GM18519 (cell line): Measurements from ENCODE around the gene S100A3.
"Not testable (repeated sequence)": the region's sequence is repeated elsewhere in the genome, so short reads cannot be mapped to it uniquely, and the experiment has no call there.

ENCODE experiments used
- ATAC-seq: cut with Tn5 transposase; IDR thresholded peaks from one replicate; pipeline ENCODE4 v1.9.1; 2021; ENCODE audit warnings: mild to moderate bottlenecking, moderate library complexity; ENCODE audit not compliant: unreplicated experiment, low FRiP score

The S100A3 gene

DNA sequence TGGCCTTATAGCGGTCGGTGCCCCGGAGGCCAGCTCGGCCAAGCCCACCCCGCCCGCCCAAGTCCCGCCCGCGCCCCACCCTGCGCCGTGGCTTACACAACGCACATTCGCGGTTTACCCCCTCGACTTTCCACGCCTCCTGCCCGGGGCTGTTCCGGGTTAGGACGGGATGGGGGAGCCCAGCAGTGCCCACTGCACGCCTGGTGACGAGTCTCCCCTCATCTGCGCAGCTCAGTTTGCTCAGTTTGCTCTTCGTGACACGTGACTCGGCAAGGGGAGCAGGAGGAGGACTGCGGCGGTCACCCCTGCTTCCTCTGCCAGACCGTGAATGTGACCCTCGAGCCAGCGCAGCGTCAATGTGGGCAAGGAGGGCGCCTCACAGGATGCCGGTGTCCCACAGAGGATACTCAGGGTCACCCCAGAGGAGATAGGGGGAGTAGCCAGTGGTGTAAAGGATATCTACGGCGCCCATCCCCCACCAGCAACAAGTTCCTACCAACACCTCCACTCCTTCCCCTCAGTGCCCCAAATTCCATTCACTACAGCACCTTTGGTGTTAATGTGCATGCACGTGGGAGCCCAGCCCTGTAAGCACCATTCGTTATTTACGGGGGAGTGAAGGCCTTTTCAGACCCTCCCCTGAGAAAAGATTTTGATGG lies 12.9 kb downstream of the S100A3 start:
- no peak for ATAC-seq

DNA sequence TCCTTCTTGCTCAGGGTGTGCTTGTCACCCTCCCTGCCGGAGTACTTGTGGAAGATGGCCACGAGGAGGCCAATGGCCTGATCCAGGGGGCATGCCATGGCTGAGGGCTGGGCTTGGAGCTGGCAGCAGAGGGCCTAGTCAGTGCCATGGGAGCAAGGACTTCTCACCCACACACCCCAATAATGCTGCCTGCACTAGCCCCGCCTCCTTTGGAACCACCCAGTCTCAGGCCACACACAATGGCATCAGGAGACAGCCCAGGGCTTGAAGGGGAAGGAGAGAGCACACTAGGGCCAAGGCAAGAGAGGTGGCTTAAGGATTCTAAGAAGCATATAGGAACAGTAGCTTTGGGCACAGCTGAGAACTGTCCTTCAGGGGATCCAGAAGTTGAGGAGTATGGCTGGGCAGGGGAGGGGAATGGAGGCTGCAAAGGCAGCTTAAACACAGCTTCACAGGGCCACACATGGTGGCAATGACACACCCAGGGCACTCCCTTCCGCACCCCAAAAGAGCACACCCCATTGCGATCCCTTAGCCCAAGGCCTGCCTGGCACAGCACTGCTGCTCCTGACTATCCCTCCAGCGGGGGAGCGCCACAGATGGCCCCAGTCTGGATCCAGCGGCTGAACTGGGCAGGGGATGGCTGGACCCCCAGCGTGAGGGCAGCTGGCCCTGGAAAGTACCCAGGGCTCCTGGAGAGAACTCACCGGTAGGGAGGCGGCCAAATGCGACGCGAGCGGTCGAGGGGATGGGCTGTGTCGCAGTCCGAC lies 13.6 kb downstream of the S100A3 start, which contains the start of gene S100A6:
Gene S100A6 (minus strand): TSS at position 750 of the 770 bp plus-strand sequence. CDS start 652 bp downstream, at position 98.
- ATAC-seq = no peak

DNA sequence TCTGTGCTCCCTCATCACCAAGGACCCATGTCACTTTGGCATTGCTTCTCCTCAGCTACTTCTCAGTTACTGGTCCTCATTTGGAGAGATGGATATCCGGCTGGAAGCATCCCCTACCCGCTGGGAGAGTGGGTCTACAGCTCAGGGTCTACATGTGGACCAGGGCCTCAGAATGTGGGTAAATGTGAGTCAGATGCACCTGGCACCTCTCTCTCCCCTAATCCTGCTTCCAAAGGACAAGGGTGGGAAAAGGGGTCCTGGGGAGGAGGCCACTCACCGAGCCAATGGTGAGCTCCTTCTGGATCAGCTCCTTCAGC lies 14.2 kb downstream of the S100A3 start:
- no peak for ATAC-seq

DNA sequence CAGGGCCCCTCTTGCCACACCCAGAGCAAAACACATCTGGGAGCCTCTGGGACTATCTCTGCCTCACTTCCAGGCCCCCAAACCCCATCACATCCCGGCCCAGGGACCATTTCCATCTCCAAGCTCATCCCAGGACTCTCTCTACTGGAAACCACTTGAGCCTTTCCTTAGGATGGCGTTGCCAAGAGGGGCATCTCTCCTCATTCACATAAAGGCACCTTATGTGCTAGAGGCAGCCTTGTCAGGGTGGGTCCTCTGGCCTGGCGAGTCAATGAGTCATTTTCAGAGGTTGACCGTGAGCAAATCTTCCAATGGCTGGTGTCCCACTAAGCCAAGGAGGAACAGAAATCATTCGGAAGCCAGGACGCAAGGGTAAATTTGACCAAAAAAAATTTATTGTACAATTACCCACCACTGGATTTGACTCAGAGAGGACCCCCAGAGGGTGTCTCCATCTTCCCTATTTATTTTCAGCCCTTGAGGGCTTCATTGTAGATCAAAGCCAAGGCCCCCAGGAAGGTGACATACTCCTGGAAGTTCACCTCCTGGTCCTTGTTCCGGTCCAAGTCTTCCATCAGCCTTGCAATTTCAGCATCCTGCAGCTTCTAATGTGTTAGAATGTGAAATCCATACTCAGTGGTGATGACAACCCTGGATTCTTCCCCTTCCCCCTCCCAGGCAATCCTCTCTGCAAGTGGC lies 14.7 kb downstream of the S100A3 start:
- no peak for ATAC-seq

DNA sequence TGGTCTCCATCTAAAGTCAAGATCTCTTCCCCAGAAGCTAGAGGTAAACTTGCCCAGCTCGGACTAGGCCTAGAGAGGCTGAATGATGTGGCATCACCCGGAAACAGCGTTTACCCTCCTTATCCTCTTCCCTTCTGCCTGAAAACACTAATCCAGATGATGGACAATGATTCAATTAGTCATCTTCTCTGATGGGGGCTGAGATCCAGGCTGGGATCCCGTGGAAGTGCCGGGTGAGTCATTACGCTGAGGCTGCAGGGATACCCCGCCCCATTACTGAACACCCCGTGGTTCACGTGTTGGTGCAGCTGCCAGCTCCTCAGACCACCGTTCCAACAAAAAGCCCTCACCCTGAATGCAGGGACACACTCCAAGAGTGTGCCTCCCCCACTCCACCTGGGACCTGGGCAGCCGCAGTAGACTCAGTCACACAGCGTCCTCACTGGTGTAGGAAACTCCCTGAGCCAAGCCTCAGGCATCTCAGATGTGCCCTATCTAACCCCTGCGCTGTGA lies 15.3 kb downstream of the S100A3 start:
- ATAC-seq = no peak

DNA sequence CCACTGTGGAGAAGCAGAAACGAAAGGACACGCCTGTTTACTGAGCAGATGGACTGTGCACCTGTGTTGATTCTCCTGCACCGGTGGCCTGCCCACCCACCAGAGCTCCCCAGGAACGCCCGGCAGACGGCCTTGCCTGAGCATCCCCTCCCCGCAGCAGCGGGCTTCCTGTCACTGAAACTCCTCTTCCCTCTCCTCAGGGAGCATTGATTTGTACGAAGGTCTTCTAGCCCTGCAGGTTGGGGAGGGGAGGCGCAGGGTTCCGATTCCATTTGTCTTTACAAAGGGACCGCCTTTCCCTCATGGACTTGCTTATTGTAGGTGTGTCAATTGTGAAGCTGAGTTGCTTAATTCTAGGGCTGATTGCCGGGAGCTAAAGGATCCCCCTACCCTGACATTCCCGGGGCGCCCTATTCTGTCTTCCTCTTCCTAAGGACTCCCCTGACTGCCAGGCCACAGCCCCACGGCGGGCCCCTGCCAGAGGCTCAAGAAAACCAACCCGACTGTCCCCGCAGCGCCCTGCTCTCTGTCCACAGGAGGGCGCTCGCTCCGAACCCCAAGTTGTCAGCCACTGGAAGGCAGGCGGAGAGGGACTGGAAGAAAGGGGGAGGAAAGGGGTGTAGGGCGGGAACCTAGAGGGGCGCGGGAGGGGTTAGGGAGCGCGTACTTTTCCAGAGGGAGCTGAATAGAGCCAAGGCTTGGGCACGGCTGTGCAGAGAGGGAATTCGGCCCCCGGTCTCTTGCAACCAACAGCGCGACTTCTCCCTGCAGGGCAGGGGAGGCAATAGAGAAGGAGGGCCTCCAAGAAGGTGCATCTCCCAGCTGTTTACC lies 16.1 kb downstream of the S100A3 start:
- no peak for ATAC-seq

DNA sequence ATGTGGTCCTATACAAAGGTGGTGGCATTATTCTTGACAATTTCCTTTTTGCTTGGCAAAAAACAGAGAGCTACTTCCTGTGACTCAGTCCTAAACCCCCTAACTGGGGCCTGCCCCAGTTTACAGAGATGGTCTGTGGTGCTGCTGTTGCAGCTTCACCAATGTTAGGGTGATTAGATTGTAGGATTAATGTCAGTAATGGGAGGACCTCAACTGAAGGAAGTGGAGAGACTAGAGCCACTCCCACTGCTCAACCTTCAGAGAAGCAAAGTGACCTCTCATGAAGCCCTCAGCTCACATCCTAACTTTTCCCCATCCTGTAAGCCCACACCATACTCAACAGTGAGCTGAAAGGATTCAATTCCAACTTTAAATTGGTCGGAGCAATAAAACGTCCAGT lies 16.9 kb downstream of the S100A3 start:
- no peak for ATAC-seq

DNA sequence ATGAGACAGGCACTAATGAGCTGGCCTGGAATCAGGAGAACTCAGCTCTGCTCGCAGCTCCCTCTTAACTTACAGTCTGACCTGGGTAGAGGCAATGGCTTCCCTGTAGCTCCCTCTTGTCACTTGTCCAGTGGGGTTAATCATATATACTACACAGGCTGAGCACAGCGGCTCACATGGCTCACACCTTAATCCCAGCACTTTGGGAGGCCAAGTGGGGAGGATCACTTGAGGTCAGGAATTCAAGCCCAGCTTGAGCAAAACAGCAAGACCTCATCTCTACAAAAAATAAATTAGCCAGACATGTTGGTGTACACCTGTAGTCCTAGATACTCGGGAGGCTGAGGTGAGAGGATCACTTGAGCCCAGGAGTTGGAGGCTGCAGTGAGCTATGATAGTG lies 17.4 kb downstream of the S100A3 start:
- no peak for ATAC-seq

DNA sequence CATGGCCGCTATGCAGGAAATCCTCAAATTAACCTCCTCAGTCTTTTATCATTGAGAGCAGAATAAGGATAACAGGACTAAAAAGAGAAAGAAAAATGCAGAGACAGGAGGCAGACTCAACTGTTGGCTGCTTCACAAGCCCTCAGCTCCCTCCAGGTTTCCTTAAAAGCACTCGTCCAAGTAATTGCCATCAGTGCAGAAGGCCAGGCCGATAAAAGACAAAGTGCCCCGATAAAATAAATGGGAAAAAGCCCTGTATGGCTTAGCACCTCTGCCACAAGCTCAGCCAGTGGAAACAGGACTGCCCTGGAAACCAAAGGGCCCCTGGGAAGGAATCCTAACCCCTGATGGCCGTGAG lies 21.4 kb downstream of the S100A3 start:
- ATAC-seq = no peak

DNA sequence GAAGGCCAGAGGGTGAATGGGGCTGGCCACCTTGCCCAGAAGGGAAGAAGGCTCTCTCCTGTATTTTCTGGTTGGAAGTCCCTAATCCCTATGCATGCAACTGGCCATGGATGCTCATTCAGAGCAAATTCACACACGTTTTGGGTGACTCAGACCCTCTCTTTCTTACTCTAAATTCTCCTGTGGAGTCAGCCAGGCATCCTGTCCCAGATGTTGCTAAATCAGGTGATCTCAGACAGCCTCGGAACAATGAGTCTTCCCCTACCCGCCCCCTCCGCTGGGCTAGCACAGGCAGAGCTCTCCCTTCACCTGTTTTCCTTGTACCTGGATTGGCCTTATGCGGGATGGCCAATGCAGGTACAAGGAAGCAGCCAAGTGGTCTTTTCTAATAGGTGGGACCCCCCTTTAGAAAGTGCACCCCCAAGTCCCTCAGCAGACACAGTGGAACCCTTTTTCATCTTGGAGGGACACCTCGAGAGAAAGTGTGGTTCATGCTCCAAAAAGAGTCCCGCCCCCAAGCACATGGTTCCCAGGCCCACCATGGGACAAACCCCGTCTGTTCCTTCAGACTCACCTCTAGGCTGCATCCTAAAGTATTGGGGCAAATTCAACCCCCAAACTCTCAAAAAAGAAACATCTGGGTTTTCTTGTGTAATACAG lies 21.9 kb downstream of the S100A3 start:
- no peak for ATAC-seq

DNA sequence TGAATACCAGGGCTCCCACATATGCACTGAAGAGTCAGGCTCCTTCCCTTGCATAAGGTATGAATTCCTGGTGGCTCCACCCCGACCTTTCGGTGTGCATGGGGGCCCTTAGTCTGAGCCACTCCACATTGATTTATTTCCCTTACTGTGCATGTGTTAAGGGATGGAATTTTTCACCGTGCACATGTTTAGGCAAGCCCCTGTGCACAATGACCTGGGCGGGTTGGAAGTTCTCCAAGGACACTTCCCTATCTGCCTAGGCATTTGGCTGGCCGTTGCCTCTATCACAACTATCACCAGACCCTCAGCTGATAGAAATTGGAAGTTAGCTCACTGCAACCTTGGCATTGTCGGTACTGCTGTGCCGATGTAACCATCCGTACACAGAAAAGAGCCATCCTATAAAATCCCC lies 22.9 kb downstream of the S100A3 start:
- no peak for ATAC-seq

DNA sequence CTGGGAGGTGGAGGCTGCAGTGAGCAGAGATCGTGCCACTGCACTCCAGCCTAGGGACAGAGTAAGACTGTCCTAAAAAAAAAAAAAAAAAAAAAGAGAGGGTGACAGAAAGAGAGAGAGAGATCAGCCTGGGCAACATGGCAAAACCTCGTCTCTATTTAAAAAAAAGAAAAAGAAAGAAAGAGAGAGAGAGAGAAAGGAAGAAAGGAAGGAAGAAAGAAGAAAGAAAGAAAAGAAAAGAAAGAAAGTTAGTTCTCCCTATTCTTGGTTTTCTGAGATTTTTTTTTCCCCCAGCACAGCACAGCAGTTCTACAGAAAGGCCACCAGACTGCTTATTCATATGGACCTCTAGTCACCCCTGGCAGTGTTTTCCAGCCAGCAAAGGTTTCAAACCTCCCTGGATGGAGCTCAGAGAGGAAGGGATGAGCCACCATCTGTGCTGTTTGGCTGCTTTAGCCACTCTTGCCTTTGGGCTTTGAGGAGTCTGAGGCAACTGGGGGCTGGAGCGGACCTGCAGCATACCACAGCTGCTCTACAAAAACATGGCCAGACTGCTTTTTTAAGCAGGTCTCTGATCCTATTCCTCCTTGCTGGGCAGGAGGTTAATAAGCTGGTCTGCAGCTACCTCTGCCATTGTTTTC lies 23.9 kb downstream of the S100A3 start:
- ATAC-seq = no peak

DNA sequence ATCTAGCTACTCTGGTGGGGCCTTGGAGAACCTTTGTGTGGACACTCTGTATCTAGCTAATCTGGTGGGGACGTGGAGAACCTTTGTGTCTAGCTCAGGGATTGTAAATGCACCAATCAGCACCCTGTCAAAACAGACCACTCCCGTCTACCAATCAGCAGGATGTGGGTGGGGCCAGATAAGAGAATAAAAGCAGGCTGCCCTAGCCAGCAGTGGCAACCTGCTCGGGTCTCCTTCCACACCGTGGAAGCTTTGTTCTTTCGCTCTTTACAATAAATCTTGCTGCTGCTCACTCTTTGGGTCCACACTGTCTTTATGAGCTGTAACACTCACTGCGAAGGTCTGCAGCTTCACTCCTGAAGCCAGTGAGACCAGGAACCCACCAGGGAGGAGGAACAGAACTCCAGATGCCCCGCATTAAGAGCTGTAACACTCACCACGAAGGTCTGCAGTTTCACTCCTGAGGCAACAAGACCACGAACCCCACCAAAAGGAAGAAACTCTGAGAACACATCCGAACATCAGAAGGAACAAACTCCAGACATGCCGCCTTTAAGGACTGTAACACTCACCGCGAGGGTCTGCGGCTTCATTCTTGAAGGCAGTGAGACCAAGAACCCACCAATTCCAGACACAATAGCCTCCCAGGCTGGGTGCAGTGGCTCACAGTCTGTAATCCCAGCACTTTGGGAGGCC lies 26.6 kb downstream of the S100A3 start:
- not testable (repeated sequence) for ATAC-seq

DNA sequence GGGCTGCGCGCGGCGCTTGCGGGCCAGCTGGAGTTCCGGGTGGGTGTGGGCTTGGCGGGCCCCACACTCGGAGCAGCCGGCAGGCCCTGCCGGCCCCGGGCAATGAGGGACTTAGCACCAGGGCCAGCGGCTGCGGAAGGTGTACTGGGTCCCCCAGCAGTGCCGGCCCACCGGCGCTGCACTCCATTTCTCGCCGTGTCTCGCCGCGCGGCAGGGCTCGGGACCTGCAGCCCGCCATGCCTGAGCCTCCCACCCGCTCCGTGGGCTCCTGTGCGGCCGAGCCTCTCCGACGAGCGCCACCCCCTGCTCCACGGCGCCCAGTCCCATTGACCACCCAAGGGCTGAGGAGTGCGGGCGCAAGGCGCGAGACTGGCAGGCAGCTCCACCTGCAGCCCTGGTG lies 27.2 kb downstream of the S100A3 start:
- ATAC-seq = not testable (repeated sequence)

DNA sequence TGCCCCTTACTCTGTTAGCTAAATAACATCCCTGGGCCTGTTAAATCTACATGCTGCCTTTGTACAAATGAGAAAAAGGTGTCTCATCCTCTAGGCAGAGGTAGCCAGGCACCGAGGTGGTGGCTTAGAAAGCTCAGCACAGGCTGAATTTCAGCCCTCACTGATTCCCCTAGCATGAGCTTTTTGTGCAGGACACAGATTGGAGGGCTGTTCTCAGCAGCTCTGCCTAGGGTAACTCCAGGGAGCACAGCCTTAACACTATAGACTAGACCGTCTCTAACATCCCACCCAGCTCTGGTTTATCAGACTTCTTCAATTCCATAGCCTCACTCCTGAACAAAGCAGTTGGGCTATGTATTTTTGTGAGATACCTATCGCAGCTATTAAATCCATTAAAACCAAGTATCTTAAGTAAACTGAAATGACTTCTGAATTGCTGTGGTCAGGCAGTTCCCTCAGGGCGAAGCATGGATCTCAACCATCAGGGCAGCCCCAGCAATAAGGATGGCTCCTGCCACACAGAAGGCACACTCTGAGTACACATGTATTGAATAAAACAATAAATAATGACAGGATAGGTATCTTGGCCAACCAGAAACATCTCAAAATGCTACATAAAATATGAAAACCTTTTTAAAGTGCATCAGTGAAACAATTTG lies 28.1 kb downstream of the S100A3 start:
- ATAC-seq = no peak

DNA sequence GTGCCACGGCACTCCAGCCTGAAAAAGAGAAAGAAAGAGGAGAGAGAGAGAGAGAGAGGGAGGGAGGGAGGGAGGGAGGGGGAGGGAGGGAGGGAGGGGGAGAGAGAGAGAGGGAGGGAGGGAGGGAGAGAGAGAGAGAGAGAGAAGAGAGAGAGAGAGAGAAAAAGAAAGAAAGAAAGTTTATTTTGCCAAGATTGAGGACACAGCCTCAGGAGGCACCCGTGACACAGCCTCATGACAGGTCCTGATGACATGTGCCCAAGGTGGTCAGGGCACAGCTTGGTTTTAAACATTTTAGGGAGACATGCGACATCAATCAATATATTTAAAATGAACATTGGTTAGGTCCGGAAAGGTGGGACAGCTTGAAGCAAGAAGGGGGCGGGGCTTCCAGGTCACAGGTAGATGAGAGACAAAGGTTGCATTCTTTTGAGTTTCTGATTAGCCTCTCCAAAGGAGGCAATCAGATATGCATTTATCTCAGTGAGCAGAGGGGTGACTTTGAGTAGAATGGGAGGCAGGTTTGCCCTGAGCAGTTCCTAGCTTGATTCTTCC lies 28.8 kb downstream of the S100A3 start:
- not testable (repeated sequence) for ATAC-seq

DNA sequence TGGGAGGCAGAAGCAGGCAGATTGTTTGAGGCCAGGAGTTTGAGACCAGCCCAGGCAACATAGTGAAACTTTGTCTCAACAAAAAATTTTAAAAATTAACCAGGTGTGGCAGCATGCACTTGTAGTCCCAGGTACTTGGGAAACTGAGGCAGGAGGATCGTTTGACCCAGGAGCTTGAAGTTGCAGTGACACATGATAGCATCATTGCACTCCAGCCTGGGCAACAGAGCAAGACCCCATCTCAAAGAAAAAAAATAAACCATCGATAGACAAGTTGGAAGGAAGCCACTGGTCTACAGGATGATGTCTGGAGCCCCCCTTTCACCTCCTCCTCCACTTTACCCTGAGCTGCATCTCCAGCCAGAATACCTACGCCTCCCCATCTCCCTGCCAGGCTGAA lies 29.8 kb downstream of the S100A3 start:
- no peak for ATAC-seq
